NCI-H2081 (cell line): ENCODE measurements around the gene TLK1.
A peak's percentile ranks its signal among the peaks of the same experiment; 100 is the strongest.

Experiments used
- DNase-seq, 2 experiments: peaks; one replicate each; lab custom pipeline; 2025; lab: John Stamatoyannopoulos, UW

Gene TLK1

GRCh38 chr2:171160119-171160955 lies at the start of gene TLK1:
TLK1 (minus strand) TSS chr2:171160893; CDS start chr2:171160428, 465 bp downstream.
- peak; percentile 55 to 85 for DNase-seq

GRCh38 chr2:171210216-171210863 lies 49.6 kb upstream of the TLK1 start:
- no peak for DNase-seq

- DNase-seq, result no peak
Observed at GRCh38 chr2:171208657-171209056, 48.0 kb upstream of the TLK1 start.

DNA sequence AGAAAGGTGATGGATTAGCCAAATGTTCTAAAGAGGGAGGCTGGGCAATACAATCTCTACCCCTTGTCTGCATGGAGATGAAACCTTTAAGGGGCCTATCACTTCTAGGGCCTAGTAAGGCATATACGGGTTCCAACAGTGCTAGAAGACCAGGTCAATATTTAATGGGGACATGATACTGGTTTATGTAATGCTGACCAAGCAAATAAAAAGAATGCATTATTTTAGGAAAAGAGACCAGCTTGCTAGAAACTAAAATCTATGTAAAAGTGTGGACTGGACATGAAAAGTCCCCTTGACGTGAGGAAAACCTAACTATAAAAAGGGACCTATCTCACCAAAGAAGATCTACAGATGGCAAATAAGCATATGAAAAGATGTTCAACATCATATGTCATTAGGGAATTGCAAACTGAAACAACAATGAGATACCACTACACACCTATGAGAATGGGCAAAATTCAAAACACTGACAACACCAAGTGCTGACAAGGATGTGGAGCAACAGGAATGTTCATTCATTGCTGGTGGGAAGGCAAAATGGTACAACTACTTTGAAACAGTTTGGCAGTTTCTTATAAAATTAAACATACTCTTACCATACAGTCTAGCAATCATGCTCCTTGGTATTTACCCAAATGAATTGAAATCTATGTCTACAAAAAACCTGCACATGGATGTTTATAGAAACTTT lies 45.9 kb upstream of the TLK1 start:
- DNase-seq, result no peak

- no peak for DNase-seq
Observed at GRCh38 chr2:171205551-171205950, 44.9 kb upstream of the TLK1 start.

DNA sequence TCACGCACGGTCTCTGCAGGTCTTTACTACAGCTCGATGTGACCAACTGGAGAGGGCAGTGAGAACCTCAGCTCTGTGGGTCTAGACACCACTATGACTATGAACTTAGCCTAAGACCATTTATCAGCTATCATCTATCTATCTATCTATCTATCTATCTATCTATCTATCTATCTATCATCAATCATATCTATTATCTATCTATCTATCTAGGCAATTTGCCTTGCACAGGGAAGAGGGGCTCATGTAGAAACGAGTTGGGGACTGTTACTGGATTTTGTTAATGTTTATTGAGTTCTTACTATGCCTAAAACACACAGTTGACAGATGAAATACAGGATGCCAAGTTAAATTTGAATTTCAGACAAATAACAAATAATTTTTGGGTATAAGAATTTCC lies 41.1 kb upstream of the TLK1 start:
- DNase-seq, result no peak

DNA sequence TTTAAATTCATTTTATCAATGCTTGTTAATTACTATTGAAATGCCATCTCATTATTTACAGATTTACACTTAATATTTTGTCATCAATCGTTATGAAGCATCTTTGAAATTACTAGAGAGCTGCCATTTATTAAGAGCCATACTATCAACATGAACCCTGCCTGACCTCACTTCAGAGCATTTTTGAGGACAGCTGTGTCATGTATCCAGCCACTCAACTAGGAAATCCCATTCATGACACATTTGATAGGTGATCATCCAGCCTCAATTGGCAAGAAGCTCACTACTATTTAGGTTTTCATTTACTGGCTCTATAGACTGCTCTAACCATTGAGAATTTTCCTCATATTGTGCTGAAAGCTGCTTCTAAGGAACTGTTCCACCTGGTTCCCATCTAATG lies 40.6 kb upstream of the TLK1 start:
- no peak for DNase-seq

- no peak for DNase-seq
Observed at GRCh38 chr2:171200469-171200868, 39.8 kb upstream of the TLK1 start.

DNA sequence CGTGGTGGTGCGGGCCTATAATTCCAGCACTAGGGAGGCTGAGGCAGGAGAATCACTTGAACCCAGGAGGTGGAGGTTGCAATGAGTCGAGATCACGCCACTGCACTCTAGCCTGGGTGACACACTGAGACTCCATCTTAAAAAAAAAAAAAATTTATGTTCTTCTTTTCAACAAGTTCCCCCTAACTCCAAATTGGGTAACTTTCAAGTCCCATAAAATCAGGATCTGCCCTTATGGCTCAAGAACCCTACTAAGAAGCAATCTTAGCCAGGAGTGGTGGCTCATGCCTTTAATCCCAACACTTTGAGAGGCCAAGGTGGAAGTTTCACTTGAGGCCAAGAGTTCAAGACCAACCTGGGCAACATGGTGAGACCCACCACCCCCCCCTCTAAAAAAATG lies 30.3 kb upstream of the TLK1 start:
- DNase-seq, result no peak

DNA sequence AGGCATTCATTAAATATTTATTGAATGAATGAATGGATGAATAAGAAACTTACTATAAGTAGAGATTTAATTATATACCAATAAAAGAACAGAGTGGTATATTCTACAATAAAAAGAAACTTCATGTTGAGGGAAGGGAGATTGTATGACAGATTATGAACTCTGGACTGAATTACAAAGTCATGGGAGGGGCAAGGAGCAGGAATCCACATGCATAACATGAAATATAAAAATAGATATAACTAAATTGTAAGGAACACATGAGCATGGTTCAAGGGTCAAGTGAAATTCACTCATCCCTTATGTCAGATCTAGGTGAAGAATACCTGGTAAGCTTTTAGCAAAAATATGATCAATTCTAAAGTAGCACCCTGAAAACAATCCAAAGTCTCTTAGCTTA lies 27.1 kb upstream of the TLK1 start:
- no peak for DNase-seq

GRCh38 chr2:171187177-171187576 lies 26.5 kb upstream of the TLK1 start:
- no peak for DNase-seq

- no peak for DNase-seq
Observed at GRCh38 chr2:171185941-171186340, 25.2 kb upstream of the TLK1 start.

DNA sequence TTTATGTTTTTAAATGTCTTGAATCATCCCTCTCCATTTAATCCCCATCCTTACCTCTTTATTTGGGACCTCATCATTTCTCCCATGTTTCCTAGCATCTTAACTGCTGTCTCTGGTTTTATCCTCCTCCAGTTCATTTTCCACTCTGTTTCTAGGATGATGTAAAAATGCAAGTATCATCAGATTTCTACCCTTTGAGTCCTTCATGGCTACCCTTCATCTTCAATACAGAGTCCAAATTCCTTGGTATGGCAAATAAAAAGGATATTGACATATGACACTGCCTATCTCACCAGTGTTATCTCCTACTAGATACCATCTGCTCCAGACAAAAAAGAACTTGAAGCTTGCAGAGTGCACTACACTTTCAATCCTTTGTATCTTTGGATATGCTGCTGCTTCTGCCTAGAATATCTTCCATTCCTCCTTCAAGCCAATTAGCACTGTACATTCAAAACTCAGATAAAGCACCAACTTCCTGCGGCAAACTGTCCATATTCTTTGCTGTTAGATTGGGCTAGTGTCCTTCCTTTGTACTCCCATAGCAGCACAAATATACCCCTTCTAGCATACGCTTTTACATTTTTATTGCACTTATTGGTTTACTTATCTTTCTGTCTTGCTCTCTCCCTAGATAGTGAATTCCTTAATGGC lies 24.6 kb upstream of the TLK1 start:
- DNase-seq, result no peak

GRCh38 chr2:171181064-171182049 lies 20.7 kb upstream of the TLK1 start:
- DNase-seq, result no peak

GRCh38 chr2:171180229-171180930 lies 19.7 kb upstream of the TLK1 start:
- no peak for DNase-seq

GRCh38 chr2:171178993-171179392 lies 18.3 kb upstream of the TLK1 start:
- DNase-seq, result no peak

DNA sequence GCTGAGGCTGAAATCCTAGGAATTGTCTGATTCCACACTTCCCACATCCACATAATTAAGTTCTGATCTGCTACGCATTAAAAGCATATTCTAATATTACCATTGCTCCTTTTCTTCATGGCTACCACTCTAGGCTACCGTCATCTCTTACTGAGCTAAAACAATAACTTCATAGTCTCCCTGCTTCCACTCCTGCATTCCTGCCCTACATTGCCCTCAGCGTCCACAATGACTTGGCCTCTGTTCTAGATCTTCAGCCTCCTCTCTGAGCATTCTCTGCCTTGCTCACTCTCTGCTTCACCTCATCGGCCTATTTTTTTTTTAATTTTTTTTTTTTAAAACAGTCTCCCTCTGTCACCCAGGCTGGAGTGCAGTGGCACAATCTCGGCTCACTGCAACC lies 15.8 kb upstream of the TLK1 start:
- DNase-seq, result no peak

DNA sequence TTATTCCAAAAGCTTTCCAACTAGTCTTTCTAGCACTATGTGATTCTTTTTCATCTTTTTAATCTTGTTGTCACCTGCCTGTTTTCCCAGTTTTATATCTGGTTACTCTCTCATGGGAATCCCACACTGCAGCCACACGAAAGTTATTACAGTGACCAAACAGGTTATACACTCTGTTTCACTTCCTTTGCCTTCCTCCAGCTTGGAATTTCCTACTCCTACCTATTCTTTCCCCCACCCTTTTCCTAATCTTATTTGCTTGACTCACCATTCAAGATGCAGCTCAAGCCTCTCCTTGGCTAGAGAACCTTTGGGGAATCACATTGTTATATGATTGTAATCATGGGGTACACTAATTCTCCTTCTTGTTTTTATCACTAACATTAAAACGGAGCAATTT lies 13.4 kb upstream of the TLK1 start:
- no peak for DNase-seq

DNA sequence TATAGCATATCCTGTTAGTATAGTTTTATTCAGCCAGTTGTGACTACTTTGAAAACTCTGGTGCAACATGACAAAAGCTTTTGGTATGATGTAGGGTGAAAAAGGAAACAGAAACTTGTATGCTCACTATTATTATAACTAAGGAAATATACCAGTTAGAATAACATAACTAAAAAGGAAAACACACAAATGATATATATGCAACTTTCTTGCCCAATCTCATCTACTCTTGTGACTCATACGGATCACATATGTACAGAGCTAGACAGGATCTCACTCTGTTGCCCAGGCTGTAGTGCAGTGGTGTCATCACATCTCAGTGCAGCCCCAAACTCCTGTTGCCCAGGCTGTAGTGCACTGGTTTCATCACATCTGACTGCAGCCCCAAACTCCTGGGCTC lies 12.4 kb upstream of the TLK1 start:
- no peak for DNase-seq

DNA sequence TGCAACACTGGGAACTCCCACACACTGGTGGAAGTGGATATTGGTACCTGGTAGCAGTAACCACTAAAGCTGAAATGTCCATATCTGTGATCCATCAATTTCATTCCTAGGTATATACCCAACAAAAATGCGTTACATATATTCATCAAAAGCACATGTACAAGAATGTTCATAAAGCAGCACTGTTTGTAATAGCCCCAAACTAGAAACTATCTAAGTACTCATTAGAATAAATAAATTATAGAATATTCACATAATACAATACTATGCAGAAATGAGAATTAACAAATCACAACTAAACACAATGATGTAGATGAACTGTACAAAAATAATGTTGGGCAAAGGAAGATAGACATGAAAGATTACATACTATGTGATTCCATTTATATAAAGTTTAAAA lies 11.1 kb upstream of the TLK1 start:
- DNase-seq, result no peak

DNA sequence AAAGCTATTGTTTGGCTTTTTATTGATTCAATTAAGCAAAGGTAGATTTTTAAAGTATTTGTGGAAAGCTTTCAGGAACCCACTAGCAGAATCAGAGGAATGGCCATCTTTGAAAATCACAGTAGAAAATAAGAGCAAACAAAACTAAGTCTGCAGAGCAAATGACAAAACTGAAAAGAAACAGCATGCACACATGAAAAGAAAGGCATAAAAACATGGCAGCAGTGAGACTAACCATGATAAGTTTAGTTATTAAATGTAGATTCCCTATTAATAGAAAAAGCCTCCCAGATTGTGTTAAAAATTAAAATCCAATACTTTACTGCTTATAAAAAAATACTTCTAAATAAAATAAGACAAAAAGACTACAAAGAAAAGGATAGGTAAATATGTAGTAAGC lies 9.1 kb upstream of the TLK1 start:
- no peak for DNase-seq
